SK-N-SH treated with all-trans-retinoic acid at 6 μM for 48 hours (cell line): ENCODE data around the gene VRTN.

Experiments used
- CREB5 ChIP-seq: fragments of 250-450 bp; sonication (Bioruptor Pico); IDR thresholded peaks from 2 replicates; pipeline ENCODE4 v1.5.1; 2020; ENCODE audit warnings: low read depth, mild to moderate bottlenecking, moderate library complexity
- GLIS3 ChIP-seq: fragments of 250-450 bp; sonication (Bioruptor Pico); IDR thresholded peaks from 2 replicates; pipeline ENCODE4 v1.5.0; 2020; ENCODE audit warnings: mild to moderate bottlenecking, moderate library complexity
- PATZ1 ChIP-seq: fragments of 250-450 bp; sonication (Bioruptor Pico); IDR thresholded peaks from 2 replicates; pipeline ENCODE4 v1.8.0; 2020; ENCODE audit warnings: mild to moderate bottlenecking, moderate library complexity, borderline replicate concordance
- PPARA ChIP-seq: fragments of 250-450 bp; sonication (Bioruptor Pico); IDR thresholded peaks from 2 replicates; pipeline ENCODE4 v1.5.0; 2020; ENCODE audit warnings: mild to moderate bottlenecking, borderline replicate concordance
- TCF4 ChIP-seq: fragments of 250-450 bp; sonication (Bioruptor Pico); IDR thresholded peaks from 2 replicates; pipeline ENCODE4 v1.8.0; 2021; ENCODE audit warnings: mild to moderate bottlenecking, moderate library complexity, borderline replicate concordance

- TF ChIP-seq GLIS3, result no peak
- no peak for TF ChIP-seq CREB5 (CRISPR knock-in tag)
- no peak for TF ChIP-seq PATZ1 (CRISPR knock-in tag)
- TF ChIP-seq PPARA, result no peak
- no peak for TF ChIP-seq TCF4 (CRISPR knock-in tag)
Observed at GRCh38 chr14:74377976-74378690, 29.9 kb downstream of the VRTN start.
